T-cell (primary cell): ENCODE results near the gene CAMTA2. TPM values are rescaled to one million over a fixed set of nuclear protein-coding genes. Genes with fewer than 3 reads are reported as not detected.
A peak's percentile ranks its signal among the peaks of the same experiment; 100 is the strongest.
"Not testable (repeated sequence)": the region's sequence is repeated elsewhere in the genome, so short reads cannot be mapped to it uniquely, and the experiment has no call there.

Experiments used
- ATAC-seq, 4 experiments: fragments of 200-7000 bp in 3 of 4; fragments of 150-1000 bp in 1 of 4; cut with Tn5 transposase; replicated peaks in 1 of 4; 1 replicate in 3 of 4; 2 replicates in 1 of 4; pipeline ENCODE4 v1.10.0; 2021; ENCODE audit warnings: moderate library complexity in 3 of 4, mild to moderate bottlenecking in 2 of 4, moderate number of reproducible peaks in 1 of 4
- CTCF ChIA-PET, 2 donors: fragments of 300-600 bp; sonication (Branson Sonifier 250); formaldehyde crosslinking; loops; one replicate each; lab custom pipeline; 2022; ENCODE audit warnings: antibody characterized with exemption in 2 of 2; lab: Charles Lee
- POLR2A ChIA-PET, 2 donors: fragments of 300-600 bp; sonication (Branson Sonifier 250); formaldehyde crosslinking; loops; one replicate each; lab custom pipeline; 2022; ENCODE audit warnings: antibody characterized with exemption in 2 of 2; lab: Charles Lee
- DNase-seq, 35 experiments: peaks; one replicate each; pipeline versions ENCODE4 v3.0.0 to v3.0.0-alpha.2; 2013 to 2023
- H3K27ac ChIP-seq: one replicate; pipeline ENCODE4 v1.5.1; 2013; ENCODE audit warnings: low read length
- H3K27me3 ChIP-seq, 2 experiments: replicated peaks in 1 of 2; 1 replicate in 1 of 2; 2 replicates in 1 of 2; pipeline versions ENCODE4 v1.6.1 to v1.7.0; 2013; ENCODE audit warnings: low read length in 1 of 2, mixed read lengths in 1 of 2; ENCODE audit not compliant: control insufficient read depth in 2 of 2, insufficient read depth in 2 of 2; ENCODE audit errors: extremely low read depth in 1 of 2
- H3K36me3 ChIP-seq, 2 donors: 1 replicate in 1 of 2; 2 replicates in 1 of 2; pipeline versions ENCODE4 v1.6.1 to v1.7.0; 2013; ENCODE audit warnings: low read length in 1 of 2; ENCODE audit not compliant: control insufficient read depth in 2 of 2, insufficient read depth in 1 of 2; ENCODE audit errors: extremely low read depth in 1 of 2
- H3K4me1 ChIP-seq, 2 experiments: 1 replicate in 1 of 2; 2 replicates in 1 of 2; pipeline versions ENCODE4 v1.6.1 to v1.7.0; 2013; ENCODE audit warnings: low read length in 2 of 2, mixed read lengths in 1 of 2; ENCODE audit not compliant: insufficient read depth in 2 of 2, control insufficient read depth in 1 of 2; ENCODE audit errors: extremely low read depth in 1 of 2
- H3K4me3 ChIP-seq, 2 donors: 1 replicate in 1 of 2; 2 replicates in 1 of 2; pipeline versions ENCODE4 v1.5.1 to v1.7.0; 2013; ENCODE audit warnings: mild to moderate bottlenecking in 2 of 2, low read length in 1 of 2, moderate library complexity in 1 of 2; ENCODE audit not compliant: control insufficient read depth in 1 of 2; ENCODE audit errors: extremely low read depth in 1 of 2
- H3K9me3 ChIP-seq: 2 replicates; pipeline ENCODE4 v1.7.0; 2013
- H3K27ac Mint-ChIP-seq, 2 donors: one replicate each; pipeline ENCODE4 v1.8.0; 2020 to 2021; ENCODE audit warnings: mild to moderate bottlenecking in 2 of 2, mixed read lengths in 2 of 2
- H3K27me3 Mint-ChIP-seq, 2 donors: one replicate each; pipeline ENCODE4 v1.8.0; 2021 to 2022; ENCODE audit warnings: mixed read lengths in 2 of 2
- H3K36me3 Mint-ChIP-seq: one replicate; pipeline ENCODE4 v1.8.0; 2021; ENCODE audit warnings: mixed read lengths
- H3K4me1 Mint-ChIP-seq, 3 donors: one replicate each; pipeline ENCODE4 v1.8.0; 2020 to 2022; ENCODE audit warnings: mixed read lengths in 3 of 3, mild to moderate bottlenecking in 1 of 3
- H3K4me3 Mint-ChIP-seq, 3 donors: one replicate each; pipeline ENCODE4 v1.8.0; 2020 to 2022; ENCODE audit warnings: mild to moderate bottlenecking in 3 of 3, mixed read lengths in 3 of 3, moderate library complexity in 3 of 3
- H3K9me3 Mint-ChIP-seq, 3 donors: one replicate each; pipeline ENCODE4 v1.8.0; 2020 to 2022; ENCODE audit warnings: mixed read lengths in 3 of 3
- WGBS: methylation state at CpG from one replicate; pipeline ENCODE4 v1.1.5; 2013; ENCODE audit warnings: missing lambda C conversion rate; ENCODE audit not compliant: insufficient coverage; 5-methylcytosine and 5-hydroxymethylcytosine counted together
- total RNA-seq, 35 experiments: library from RNA in 6 of 35; stranded (reverse) in 6 of 35; fragments of 120-200 nt in 1 of 35; gene quantifications; one replicate each; pipeline versions ENCODE4 v1.2.1 to v1.2.4 and lab custom pipeline; 2013 to 2026

Gene CAMTA2
- total RNA-seq, 5 donors from 2014 or later (not counting 1 experiment from before 2014, with no cell fraction given) = 59.8 to 82.8 (median 72.0) TPM

DNA sequence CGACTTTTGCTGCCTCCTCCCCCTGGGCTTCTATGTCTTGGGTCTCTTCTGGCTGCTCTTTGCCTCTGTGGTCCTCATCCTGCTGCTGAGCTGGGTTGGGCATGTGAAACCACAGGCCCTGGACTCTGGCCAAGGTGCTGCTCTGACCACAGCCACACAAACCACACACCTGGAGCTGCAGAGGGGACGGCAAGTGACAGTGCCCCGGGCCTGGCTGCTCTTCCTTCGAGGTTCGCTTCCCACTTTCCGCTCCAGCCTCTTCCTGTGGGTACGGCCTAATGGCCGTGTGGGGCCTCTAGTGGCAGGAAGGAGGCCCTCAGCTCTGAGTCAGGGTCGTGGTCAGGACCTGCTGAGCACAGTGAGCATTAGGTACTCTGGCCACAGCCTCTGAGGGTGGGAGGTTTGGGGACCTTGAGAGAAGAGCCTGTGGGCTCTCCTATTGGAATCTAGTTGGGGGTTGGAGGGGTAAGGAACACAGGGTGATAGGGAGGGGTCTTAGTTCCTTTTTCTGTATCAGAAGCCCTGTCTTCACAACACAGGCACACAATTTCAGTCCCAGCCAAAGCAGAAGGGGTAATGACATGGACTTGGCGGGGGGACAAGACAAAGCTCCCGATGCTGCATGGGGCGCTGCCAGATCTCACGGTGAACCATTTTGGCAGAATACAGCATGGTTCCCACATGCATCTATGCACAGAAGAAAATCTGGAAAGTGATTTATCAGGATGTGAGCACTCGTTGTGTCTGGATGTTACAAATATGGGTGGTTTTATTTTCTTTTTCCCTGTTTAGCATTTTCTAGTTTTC is 53.1 kb downstream of the CAMTA2 start:
- no peaks in the 10 kb centered on the region for H3K9me3 Mint-ChIP-seq
- peaks cover 0 to 32% of the 10 kb centered on the region in 2 experiments for H3K4me1 ChIP-seq
- ChIA-PET POLR2A (no interaction called here), CTCF (interaction anchor here in 1 of 2 donors (0.6 to 0.7 kb wide), 3 partner anchors 16 to 527 kb away, joined by 3 to 6 read pairs (median 4); no protein-coding TSS in a partner anchor)
- peaks cover 3 to 18% of the 10 kb centered on the region in 2 donors for H3K36me3 ChIP-seq
- no peaks in the 10 kb centered on the region for H3K9me3 ChIP-seq
- peak in 2 of 35 experiments; percentile 7 to 34 for DNase-seq
- H3K4me3 ChIP-seq = no peak overlapping the region
- peaks cover 40 to 48% (median 42%) of the 10 kb centered on the region in 3 donors for H3K4me1 Mint-ChIP-seq
- peak in 2 of 4 experiments; percentile 26 to 32 for ATAC-seq
- WGBS = 4% methylated on average over 9 of the region's 14 CpGs
- H3K36me3 Mint-ChIP-seq = peaks cover 24% of the 10 kb centered on the region
- H3K27me3 Mint-ChIP-seq = no peaks in the 10 kb centered on the region
- H3K4me3 Mint-ChIP-seq = peak overlapping the region in 1 of 3 donors; percentile 35
- H3K27ac Mint-ChIP-seq = peak overlapping the region; percentile 40 to 58
- no peaks in the 10 kb centered on the region for H3K27me3 ChIP-seq
- H3K27ac ChIP-seq = peak overlapping the region; percentile 24

DNA sequence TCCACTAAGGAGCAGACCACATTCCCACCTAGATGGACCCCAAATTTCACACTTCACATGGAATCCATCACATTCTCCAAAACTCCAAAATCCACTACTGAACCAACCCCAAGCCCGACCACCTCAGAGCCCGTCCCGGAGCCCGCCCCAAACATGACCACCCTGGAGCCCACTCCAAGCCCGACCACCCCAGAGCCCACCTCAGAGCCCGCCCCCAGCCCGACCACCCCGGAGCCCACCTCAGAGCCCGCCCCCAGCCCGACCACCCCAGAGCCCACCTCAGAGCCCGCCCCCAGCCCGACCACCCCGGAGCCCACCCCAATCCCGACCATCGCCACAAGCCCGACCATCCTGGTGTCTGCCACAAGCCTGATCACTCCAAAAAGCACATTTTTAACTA is 53.8 kb downstream of the CAMTA2 start:
- H3K36me3 ChIP-seq = peaks cover 3 to 18% of the 10 kb centered on the region in 2 donors
- no peak for DNase-seq
- ATAC-seq = no peak
- H3K27ac ChIP-seq = no peak overlapping the region
- no peaks in the 10 kb centered on the region for H3K9me3 Mint-ChIP-seq
- peak overlapping the region in 1 of 3 donors; percentile 24 for H3K4me3 Mint-ChIP-seq
- no peaks in the 10 kb centered on the region for H3K9me3 ChIP-seq
- H3K4me3 ChIP-seq = no peak overlapping the region
- H3K27me3 ChIP-seq = no peaks in the 10 kb centered on the region
- H3K4me1 ChIP-seq = peaks cover 0 to 25% of the 10 kb centered on the region in 2 experiments
- ChIA-PET POLR2A (no interaction called here), CTCF (interaction anchor here in 1 of 2 donors (0.6 kb wide), 1 partner anchor 528 kb away, joined by 3 read pairs; no protein-coding TSS in a partner anchor)
- H3K27me3 Mint-ChIP-seq = no peaks in the 10 kb centered on the region
- H3K27ac Mint-ChIP-seq = peak overlapping the region in 1 of 2 donors; percentile 58
- peaks cover 24% of the 10 kb centered on the region for H3K36me3 Mint-ChIP-seq
- H3K4me1 Mint-ChIP-seq = peaks cover 33 to 41% (median 35%) of the 10 kb centered on the region in 3 donors
- WGBS = 54% methylated on average over 10 of the region's 16 CpGs

DNA sequence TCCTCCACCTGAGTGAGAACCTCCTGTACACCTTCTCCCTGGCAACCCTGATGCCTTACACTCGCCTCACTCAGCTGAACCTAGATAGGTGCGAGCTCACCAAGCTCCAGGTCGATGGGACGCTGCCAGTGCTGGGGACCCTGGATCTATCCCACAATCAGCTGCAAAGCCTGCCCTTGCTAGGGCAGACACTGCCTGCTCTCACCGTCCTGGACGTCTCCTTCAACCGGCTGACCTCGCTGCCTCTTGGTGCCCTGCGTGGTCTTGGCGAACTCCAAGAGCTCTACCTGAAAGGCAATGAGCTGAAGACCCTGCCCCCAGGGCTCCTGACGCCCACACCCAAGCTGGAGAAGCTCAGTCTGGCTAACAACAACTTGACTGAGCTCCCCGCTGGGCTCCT is 54.7 kb downstream of the CAMTA2 start:
- peaks cover 0 to 16% of the 10 kb centered on the region in 2 experiments for H3K4me1 ChIP-seq
- H3K4me1 Mint-ChIP-seq = peaks cover 24 to 34% (median 29%) of the 10 kb centered on the region in 3 donors
- ChIA-PET POLR2A (no interaction called here), CTCF (interaction anchor here in 1 of 2 donors (1.0 kb wide), 1 partner anchor 34 kb away, joined by 3 read pairs; the partner anchor contains the start of gene SPAG7)
- H3K9me3 ChIP-seq = no peaks in the 10 kb centered on the region
- 94% methylated on average over 12 of the region's 12 CpGs for WGBS
- H3K36me3 Mint-ChIP-seq = peaks cover 24% of the 10 kb centered on the region
- H3K27me3 ChIP-seq = no peaks in the 10 kb centered on the region
- H3K27ac ChIP-seq = no peak overlapping the region
- no peak overlapping the region for H3K4me3 Mint-ChIP-seq
- no peaks in the 10 kb centered on the region for H3K27me3 Mint-ChIP-seq
- no peak overlapping the region for H3K27ac Mint-ChIP-seq
- DNase-seq (no peak), ATAC-seq (no peak)
- H3K4me3 ChIP-seq = no peak overlapping the region
- H3K9me3 Mint-ChIP-seq = no peaks in the 10 kb centered on the region
- H3K36me3 ChIP-seq = peaks cover 3 to 10% of the 10 kb centered on the region in 2 donors

- H3K9me3 ChIP-seq = no peaks in the 10 kb centered on the region
- no peak within 1 kb of the TSS for H3K27ac Mint-ChIP-seq
- H3K4me1 Mint-ChIP-seq = peaks cover 23 to 32% (median 25%) of the 10 kb centered on the region in 3 donors
- H3K36me3 ChIP-seq = peaks cover 0 to 2% of the 10 kb centered on the region in 2 donors
- no peaks in the 10 kb centered on the region for H3K9me3 Mint-ChIP-seq
- peaks cover 0 to 14% of the 10 kb centered on the region in 2 experiments for H3K4me1 ChIP-seq
- WGBS = 92% methylated on average over 4 of the region's 14 CpGs
- ATAC-seq = no peak
- no peaks in the 10 kb centered on the region for H3K27me3 Mint-ChIP-seq
- POLR2A ChIA-PET = no interaction called here
- CTCF ChIA-PET = interaction anchor here in 1 of 2 donors (1.0 kb wide), 1 partner anchor 35 kb away, joined by 3 read pairs; the partner anchor contains the start of gene SPAG7
- no peak within 1 kb of the TSS for H3K4me3 Mint-ChIP-seq
- DNase-seq = no peak
- H3K36me3 Mint-ChIP-seq = peaks cover 20% of the 10 kb centered on the region
- no peaks in the 10 kb centered on the region for H3K27me3 ChIP-seq
- no peak within 1 kb of the TSS for H3K4me3 ChIP-seq
- no peak within 1 kb of the TSS for H3K27ac ChIP-seq
These were observed 55.5 kb downstream of the CAMTA2 start, which contains the start of gene GP1BA for GRCh38 chr17:4931963-4932362. GP1BA (plus strand) TSS chr17:4932277; CDS start chr17:4932605, 328 bp downstream.

DNA sequence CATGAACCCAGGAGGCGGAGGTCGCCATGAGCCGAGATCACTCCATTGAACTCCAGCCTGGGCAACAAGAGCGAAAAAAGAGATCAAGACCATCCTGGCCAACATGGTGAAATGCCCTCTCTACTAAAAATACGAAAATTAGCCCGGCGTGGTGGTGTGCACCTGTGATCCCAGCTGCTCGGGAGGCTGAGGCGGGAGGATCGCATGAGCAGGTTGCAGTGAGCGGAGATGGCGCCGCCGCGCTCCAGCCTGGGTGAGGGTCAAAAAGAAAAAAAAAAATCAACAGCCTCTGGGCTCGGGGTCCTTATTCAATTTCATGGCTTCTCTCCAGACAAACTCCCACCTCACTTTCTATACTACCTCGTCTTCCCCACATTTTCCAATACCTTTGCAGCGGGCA is 58.6 kb downstream of the CAMTA2 start:
- Mint-ChIP-seq H3K27ac (no peak overlapping the region), H3K36me3 (peaks cover 19% of the 10 kb centered on the region), H3K27me3 (no peaks in the 10 kb centered on the region), H3K4me3 (no peak overlapping the region), H3K4me1 (peaks cover 10 to 13% (median 12%) of the 10 kb centered on the region in 3 donors), H3K9me3 (no peaks in the 10 kb centered on the region)
- Histone ChIP-seq H3K4me3 (no peak overlapping the region), H3K9me3 (no peaks in the 10 kb centered on the region), H3K4me1 (peaks cover 0 to 6% of the 10 kb centered on the region in 2 experiments), H3K27ac (no peak overlapping the region), H3K27me3 (no peaks in the 10 kb centered on the region), H3K36me3 (no peaks in the 10 kb centered on the region)
- WGBS = 97% methylated on average over 15 of the region's 18 CpGs
- DNase-seq (no peak), ATAC-seq (no peak)
- POLR2A ChIA-PET = no interaction called here
- CTCF ChIA-PET = no interaction called here

DNA sequence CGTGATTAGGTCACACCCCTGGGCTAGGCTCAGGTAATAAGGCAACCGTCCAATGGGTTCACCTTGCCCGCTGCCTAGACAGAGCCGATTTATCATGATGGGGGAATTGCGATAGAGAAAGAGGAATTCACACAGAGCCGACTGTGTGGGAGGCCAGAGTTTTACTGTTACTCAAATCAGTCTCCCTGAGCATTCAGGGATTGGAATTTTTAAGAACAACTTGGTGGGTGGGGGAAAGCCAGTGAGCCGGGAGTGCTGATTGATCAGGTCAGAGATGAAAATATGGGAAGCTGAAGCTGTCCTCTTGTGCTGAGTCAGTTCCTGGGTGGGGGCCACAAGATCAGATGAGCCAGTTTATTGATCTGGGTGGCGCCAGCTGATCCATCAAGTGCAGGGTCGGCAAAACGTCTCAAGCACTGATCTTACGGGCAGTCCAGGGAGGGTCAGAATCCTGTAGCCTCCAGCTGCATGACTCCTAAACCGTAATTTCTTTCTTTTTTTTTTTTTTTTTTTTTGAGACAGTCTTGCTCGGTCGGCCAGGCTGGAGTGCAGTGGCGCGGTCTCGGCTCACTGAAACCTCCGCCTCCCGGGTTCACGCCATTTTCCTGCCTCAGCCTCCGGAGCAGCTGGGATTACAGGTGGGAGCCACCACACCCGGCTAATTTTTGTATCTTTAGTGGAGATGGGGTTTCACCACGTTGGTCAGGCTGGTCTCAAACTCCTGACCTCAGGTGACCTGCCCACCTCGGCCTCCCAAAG is 60.7 kb downstream of the CAMTA2 start:
- POLR2A ChIA-PET = not testable (repeated sequence)

More for the DNA sequence above, 60.7 kb downstream of the CAMTA2 start:
- H3K4me3 ChIP-seq, ATAC-seq, H3K27me3 ChIP-seq, H3K27ac Mint-ChIP-seq, H3K4me3 Mint-ChIP-seq, H3K9me3 ChIP-seq, H3K36me3 ChIP-seq, H3K27me3 Mint-ChIP-seq, H3K4me1 ChIP-seq, H3K4me1 Mint-ChIP-seq, H3K9me3 Mint-ChIP-seq, DNase-seq, H3K27ac ChIP-seq: not testable (repeated sequence)
- peaks cover 14% of the 10 kb centered on the region for H3K36me3 Mint-ChIP-seq
- CTCF ChIA-PET = interaction anchor here in 1 of 2 donors (0.7 kb wide), 1 partner anchor 656 kb away, joined by 3 read pairs; no protein-coding TSS in a partner anchor
- 87% methylated on average over 11 of the region's 24 CpGs for WGBS
